K562 (cell line): ENCODE measurements around the gene SFXN3. TPM values are rescaled to one million over a fixed set of nuclear protein-coding genes. Genes with fewer than 3 reads are reported as not detected.

Source experiments
- IFI16 ChIP-seq: fragments of 250-450 bp; sonication (Bioruptor Pico); IDR thresholded peaks from 2 replicates; pipeline ENCODE4 v2.1.2; 2022; ENCODE audit warnings: mild to moderate bottlenecking, inconsistent platforms
- MEF2A ChIP-seq: IDR thresholded peaks from 2 replicates; pipeline ENCODE4 v1.6.1; 2011; ENCODE audit warnings: low read depth, mild to moderate bottlenecking, low read length, moderate library complexity; ENCODE audit not compliant: control insufficient read depth
- SAFB ChIP-seq: fragments of 200-400 bp; formaldehyde crosslinking; IDR thresholded peaks from 2 replicates; pipeline ENCODE4 v1.6.1; 2017; ENCODE audit warnings: low read depth, low read length, borderline replicate concordance
- TBL1XR1 ChIP-seq, 2 experiments: IDR thresholded peaks; 2 replicates each; pipeline ENCODE4 v1.6.1; 2012; ENCODE audit warnings: improper control_type of control experiment in 2 of 2, low read length in 2 of 2, mild to moderate bottlenecking in 1 of 2
- ZBTB33 ChIP-seq: sonication (generic); formaldehyde crosslinking; IDR thresholded peaks from 2 replicates; pipeline ENCODE4 v1.8.1; 2023; ENCODE audit warnings: mild to moderate bottlenecking, missing genetic modification reagents
- ZEB2 ChIP-seq: fragments of 450-650 bp; IDR thresholded peaks from 2 replicates; pipeline ENCODE4 v1.6.1; 2016
- ZNF589 ChIP-seq: fragments of 200-800 bp; sonication (Bioruptor generic); IDR thresholded peaks from 2 replicates; pipeline ENCODE4 v1.6.1; 2016; ENCODE audit warnings: low read depth, missing genetic modification characterization, missing compliant biosample characterization
- ZNF592 ChIP-seq: fragments of 450-650 bp; IDR thresholded peaks from 2 replicates; pipeline ENCODE4 v1.6.1; 2017; ENCODE audit warnings: antibody characterized with exemption, mild to moderate bottlenecking
- polyA plus RNA-seq, 8 experiments: library from polyadenylated mRNA; depleted of rRNA in 4 of 8; stranded (reverse) in 5 of 8; unstranded in 3 of 8; fragments of >200 nt; fragmentation: Nextera tagmentation in 2 of 8; fragmentation: Illumina TruSeq in 1 of 8; extraction: Ambion mirVana in 2 of 8; extraction: Trizol in 1 of 8; gene quantifications; 2 replicates each; pipeline versions ENCODE4 v1.2.1 to v1.2.3, GENCODE V29; 2011 to 2014; ENCODE audit warnings: inconsistent platforms in 1 of 8, missing spikeins in 1 of 8
- total RNA-seq, 7 experiments: library from RNA; depleted of rRNA in 6 of 7; stranded (reverse); fragments of >200 nt in 6 of 7; fragmentation: Illumina TruSeq in 2 of 7; extraction: Trizol in 2 of 7; gene quantifications; 2 replicates each; pipeline versions ENCODE4 v1.2.1 to v1.2.3, GENCODE V29; 2011 to 2021; ENCODE audit warnings: low replicate concordance in 1 of 7
- TF ChIP-seq, protein P1 (sequence below): sonication (generic); formaldehyde crosslinking; IDR thresholded peaks from 2 replicates; pipeline ENCODE4 v1.8.0; 2023; ENCODE audit warnings: mild to moderate bottlenecking, missing genetic modification reagents
- TF ChIP-seq, protein P2 (sequence below): fragments of 250-450 bp; sonication (Bioruptor Pico); IDR thresholded peaks from 2 replicates; pipeline ENCODE4 v1.4.0; 2020; ENCODE audit warnings: borderline replicate concordance

SFXN3 gene
- total and polyA plus RNA-seq, 9 of the 15 experiments (the other 6 are each of a cell fraction or from before 2014, with no cell fraction given), result 0.24 to 4.6 (median 0.86) TPM

DNA sequence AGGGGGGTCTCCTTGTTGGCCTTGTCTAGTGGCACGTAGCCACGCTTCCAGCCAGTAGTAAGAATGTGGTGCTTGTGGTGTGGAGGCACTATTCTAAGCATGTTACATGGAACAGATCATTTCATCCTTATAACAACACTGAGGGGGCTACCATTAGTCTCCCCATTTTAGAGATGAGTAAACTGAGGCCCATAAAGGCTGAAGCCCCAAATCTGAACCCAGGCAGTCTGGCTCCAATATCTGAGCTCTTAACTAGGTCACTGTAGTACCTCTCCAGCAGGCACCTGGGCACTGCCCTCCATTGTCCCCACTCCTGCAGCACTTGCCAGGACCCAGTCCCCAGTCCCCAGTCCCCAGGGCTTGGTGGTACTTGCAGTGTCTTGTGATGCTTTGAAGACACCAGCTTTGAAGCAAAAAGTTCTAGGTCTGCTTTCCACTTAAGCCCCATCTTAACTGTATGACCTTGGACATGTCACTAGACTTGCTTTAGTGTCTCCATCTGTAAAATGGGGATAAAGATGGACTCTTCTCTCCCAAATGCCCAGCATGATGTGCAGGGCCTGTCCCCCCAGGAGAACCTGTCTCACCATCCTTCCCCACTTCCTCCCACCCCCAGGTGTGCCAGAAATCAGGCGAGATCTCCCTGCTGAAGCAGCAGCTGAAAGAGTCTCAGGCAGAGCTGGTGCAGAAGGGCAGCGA is 25.0 kb upstream of the SFXN3 start (continued):
- TF ChIP-seq ZNF592 (no peak), ZEB2 (no peak), MEF2A (no peak), SAFB (no peak), TBL1XR1 (IDR thresholded peaks at IDR 0.05; ENCODE audit: low read length in 2 of 2) (no peak), IFI16 (CRISPR knock-in tag) (no peak), ZBTB33 (CRISPR knock-in tag) (no peak), ZNF589 (CRISPR knock-in tag) (no peak)
- TF ChIP-seq, protein P1, sequence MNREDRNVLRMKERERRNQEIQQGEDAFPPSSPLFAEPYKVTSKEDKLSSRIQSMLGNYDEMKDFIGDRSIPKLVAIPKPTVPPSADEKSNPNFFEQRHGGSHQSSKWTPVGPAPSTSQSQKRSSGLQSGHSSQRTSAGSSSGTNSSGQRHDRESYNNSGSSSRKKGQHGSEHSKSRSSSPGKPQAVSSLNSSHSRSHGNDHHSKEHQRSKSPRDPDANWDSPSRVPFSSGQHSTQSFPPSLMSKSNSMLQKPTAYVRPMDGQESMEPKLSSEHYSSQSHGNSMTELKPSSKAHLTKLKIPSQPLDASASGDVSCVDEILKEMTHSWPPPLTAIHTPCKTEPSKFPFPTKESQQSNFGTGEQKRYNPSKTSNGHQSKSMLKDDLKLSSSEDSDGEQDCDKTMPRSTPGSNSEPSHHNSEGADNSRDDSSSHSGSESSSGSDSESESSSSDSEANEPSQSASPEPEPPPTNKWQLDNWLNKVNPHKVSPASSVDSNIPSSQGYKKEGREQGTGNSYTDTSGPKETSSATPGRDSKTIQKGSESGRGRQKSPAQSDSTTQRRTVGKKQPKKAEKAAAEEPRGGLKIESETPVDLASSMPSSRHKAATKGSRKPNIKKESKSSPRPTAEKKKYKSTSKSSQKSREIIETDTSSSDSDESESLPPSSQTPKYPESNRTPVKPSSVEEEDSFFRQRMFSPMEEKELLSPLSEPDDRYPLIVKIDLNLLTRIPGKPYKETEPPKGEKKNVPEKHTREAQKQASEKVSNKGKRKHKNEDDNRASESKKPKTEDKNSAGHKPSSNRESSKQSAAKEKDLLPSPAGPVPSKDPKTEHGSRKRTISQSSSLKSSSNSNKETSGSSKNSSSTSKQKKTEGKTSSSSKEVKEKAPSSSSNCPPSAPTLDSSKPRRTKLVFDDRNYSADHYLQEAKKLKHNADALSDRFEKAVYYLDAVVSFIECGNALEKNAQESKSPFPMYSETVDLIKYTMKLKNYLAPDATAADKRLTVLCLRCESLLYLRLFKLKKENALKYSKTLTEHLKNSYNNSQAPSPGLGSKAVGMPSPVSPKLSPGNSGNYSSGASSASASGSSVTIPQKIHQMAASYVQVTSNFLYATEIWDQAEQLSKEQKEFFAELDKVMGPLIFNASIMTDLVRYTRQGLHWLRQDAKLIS, result no peak
- TF ChIP-seq, protein P2, sequence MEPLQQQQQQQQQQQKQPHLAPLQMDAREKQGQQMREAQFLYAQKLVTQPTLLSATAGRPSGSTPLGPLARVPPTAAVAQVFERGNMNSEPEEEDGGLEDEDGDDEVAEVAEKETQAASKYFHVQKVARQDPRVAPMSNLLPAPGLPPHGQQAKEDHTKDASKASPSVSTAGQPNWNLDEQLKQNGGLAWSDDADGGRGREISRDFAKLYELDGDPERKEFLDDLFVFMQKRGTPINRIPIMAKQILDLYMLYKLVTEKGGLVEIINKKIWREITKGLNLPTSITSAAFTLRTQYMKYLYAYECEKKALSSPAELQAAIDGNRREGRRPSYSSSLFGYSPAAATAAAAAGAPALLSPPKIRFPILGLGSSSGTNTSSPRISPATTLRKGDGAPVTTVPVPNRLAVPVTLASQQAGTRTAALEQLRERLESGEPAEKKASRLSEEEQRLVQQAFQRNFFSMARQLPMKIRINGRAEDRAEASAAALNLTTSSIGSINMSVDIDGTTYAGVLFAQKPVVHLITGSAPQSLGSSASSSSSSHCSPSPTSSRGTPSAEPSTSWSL, result no peak
